Erythroblast (primary cell): ENCODE measurements around the gene PTPRC.
"Not testable (repeated sequence)": the region's sequence is repeated elsewhere in the genome, so short reads cannot be mapped to it uniquely, and the experiment has no call there.

Experiments used
- GATA1 ChIP-seq: IDR thresholded peaks from 2 replicates; pipeline ENCODE4 v1.6.1; 2011; ENCODE audit warnings: low read depth, mild to moderate bottlenecking, control low read depth, low read length, moderate library complexity
- POLR2A ChIP-seq: IDR thresholded peaks from 2 replicates; pipeline ENCODE4 v1.6.1; 2011; ENCODE audit warnings: mild to moderate bottlenecking, low read length

- TF ChIP-seq POLR2A, GATA1: not testable (repeated sequence)
These were observed 37.5 kb upstream of the PTPRC start for GRCh38 chr1:198601310-198601709.
